HL-60 (cell line): ENCODE results near the gene ORC5.

Experiments
- CTCF ChIP-seq: IDR thresholded peaks from one replicate; pipeline ENCODE4 v1.5.1; 2011; ENCODE audit warnings: low read length, control low read depth, inconsistent platforms; ENCODE audit not compliant: insufficient read depth
- GABPA ChIP-seq: IDR thresholded peaks from 2 replicates; pipeline ENCODE4 v1.6.1; 2012; ENCODE audit warnings: low read depth
- POLR2AphosphoS5 ChIP-seq: IDR thresholded peaks from 2 replicates; pipeline ENCODE4 v1.6.1; 2012; ENCODE audit warnings: low read depth
- REST ChIP-seq: IDR thresholded peaks from 2 replicates; pipeline ENCODE4 v1.6.1; 2012; ENCODE audit warnings: low read depth; ENCODE audit not compliant: insufficient replicate concordance
- SPI1 ChIP-seq: IDR thresholded peaks from 2 replicates; pipeline ENCODE4 v1.6.1; 2012; ENCODE audit warnings: low read depth, mild to moderate bottlenecking, borderline replicate concordance

GRCh38 chr7:104152468-104152867 is 55.3 kb downstream of the ORC5 start:
- no peak for TF ChIP-seq CTCF
- TF ChIP-seq POLR2AphosphoS5 = no peak
- no peak for TF ChIP-seq REST
- no peak for TF ChIP-seq GABPA
- no peak for TF ChIP-seq SPI1
